Sigmoid colon (tissue), 7 donors: ENCODE results near the gene COLEC12. TPM values are rescaled to one million over a fixed set of nuclear protein-coding genes. Genes with fewer than 3 reads are reported as not detected.

Experiments used
- DNase-seq: peaks from one replicate; pipeline ENCODE4 v3.0.0-alpha.2; 2019
- H3K27ac ChIP-seq, 4 donors: fragments of 200-600 bp; sonication (generic); one replicate each; pipeline ENCODE4 v1.5.1; 2016 to 2019; ENCODE audit warnings: mild to moderate bottlenecking in 1 of 4
- H3K27me3 ChIP-seq, 3 donors: fragments of 200-600 bp; sonication (generic); one replicate each; pipeline ENCODE4 v1.5.1; 2019; ENCODE audit warnings: mild to moderate bottlenecking in 1 of 3
- H3K36me3 ChIP-seq, 4 donors: fragments of 200-600 bp; sonication (generic); one replicate each; pipeline ENCODE4 v1.5.1; 2016 to 2019
- H3K4me1 ChIP-seq, 4 donors: fragments of 200-600 bp; sonication (generic); one replicate each; pipeline ENCODE4 v1.5.1; 2017 to 2019
- H3K4me3 ChIP-seq, 4 donors: fragments of 200-600 bp; sonication (generic); one replicate each; pipeline ENCODE4 v1.5.1; 2017 to 2019; ENCODE audit warnings: mild to moderate bottlenecking in 2 of 4, moderate library complexity in 1 of 4
- H3K9me3 ChIP-seq, 4 donors: fragments of 200-600 bp in 3 of 4; sonication (generic) in 3 of 4; one replicate each; pipeline versions ENCODE4 v1.5.1 to v1.6.1; 2013 to 2019
- EP300 ChIP-seq, 4 donors: sonication (generic); formaldehyde crosslinking; IDR thresholded peaks; one replicate each; pipeline ENCODE4 v1.6.1; 2017; ENCODE audit warnings: antibody characterized with exemption in 4 of 4
- POLR2A ChIP-seq, 2 donors: fragments of 450-650 bp; IDR thresholded peaks; one replicate each; pipeline ENCODE4 v1.6.1; 2016; ENCODE audit warnings: antibody characterized with exemption in 2 of 2, mild to moderate bottlenecking in 2 of 2, moderate library complexity in 2 of 2
- POLR2AphosphoS5 ChIP-seq, 4 donors: sonication (generic); formaldehyde crosslinking; IDR thresholded peaks; one replicate each; pipeline ENCODE4 v1.6.1; 2017; ENCODE audit warnings: antibody characterized with exemption in 4 of 4
- WGBS, 2 donors: extraction: QIAGEN DNeasy Blood & Tissue Kit; methylation state at CpG; one replicate each; pipeline ENCODE4 v1.1.7; 2013; 5-methylcytosine and 5-hydroxymethylcytosine counted together
- intact Hi-C: fragments of 100-400 bp; cut with DNase I; formaldehyde crosslinking; loops from one replicate; pipeline ENCODE4 v1.15.1; 2023
- polyA plus RNA-seq, 3 donors: library from polyadenylated mRNA; stranded (reverse); fragments of 200-250 nt; gene quantifications; one replicate each; pipeline ENCODE4 v1.2.3, GENCODE V29; 2013
- total RNA-seq, 4 donors: library from RNA; depleted of rRNA; stranded (reverse); fragments of >200 nt; gene quantifications; one replicate each; pipeline ENCODE4 v1.1.0, GENCODE V29; 2016
- TF ChIP-seq, protein P1 (sequence below), 4 experiments: fragments of 450-650 bp in 3 of 4; fragments of 200-600 bp in 1 of 4; IDR thresholded peaks; one replicate each; pipeline ENCODE4 v1.5.1; 2016 to 2019; ENCODE audit warnings: antibody characterized with exemption in 4 of 4, mild to moderate bottlenecking in 3 of 4, moderate library complexity in 2 of 4
- donor health status: healthy with polysubstance abuse.
- donor health status: Bipolar disorder and iron deficiency.
- donor health status: healthy.

Gene COLEC12
- total and polyA plus RNA-seq, 7 donors = 0.69 to 24.7 (median 15.9) TPM

DNA sequence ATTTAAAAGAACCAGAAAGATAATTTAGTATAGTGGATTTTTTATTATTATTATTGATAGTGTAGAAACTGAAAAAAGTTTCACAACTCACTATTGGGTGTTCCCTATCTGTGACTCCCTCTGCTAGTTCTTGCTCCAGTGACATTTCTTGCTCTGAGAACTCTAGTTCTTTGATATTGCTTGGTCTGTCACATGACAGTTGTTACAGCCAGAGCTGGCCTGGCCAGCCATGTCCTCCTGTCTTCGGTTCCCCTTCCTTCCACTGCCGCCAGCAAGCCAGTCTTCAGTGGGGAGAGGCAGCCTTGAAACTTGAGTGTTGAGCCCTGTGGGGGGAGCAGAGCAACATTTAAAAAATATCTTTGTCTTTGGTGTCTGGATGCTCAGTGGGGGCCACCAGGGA, 225.0 kb downstream of the COLEC12 start:
- intact Hi-C loops = no loop called here
- TF ChIP-seq POLR2A (IDR thresholded peaks at IDR 0.05) (no peak), EP300 (IDR thresholded peaks at IDR 0.05) (no peak), POLR2AphosphoS5 (IDR thresholded peaks at IDR 0.05) (no peak)
- TF ChIP-seq, protein P1, sequence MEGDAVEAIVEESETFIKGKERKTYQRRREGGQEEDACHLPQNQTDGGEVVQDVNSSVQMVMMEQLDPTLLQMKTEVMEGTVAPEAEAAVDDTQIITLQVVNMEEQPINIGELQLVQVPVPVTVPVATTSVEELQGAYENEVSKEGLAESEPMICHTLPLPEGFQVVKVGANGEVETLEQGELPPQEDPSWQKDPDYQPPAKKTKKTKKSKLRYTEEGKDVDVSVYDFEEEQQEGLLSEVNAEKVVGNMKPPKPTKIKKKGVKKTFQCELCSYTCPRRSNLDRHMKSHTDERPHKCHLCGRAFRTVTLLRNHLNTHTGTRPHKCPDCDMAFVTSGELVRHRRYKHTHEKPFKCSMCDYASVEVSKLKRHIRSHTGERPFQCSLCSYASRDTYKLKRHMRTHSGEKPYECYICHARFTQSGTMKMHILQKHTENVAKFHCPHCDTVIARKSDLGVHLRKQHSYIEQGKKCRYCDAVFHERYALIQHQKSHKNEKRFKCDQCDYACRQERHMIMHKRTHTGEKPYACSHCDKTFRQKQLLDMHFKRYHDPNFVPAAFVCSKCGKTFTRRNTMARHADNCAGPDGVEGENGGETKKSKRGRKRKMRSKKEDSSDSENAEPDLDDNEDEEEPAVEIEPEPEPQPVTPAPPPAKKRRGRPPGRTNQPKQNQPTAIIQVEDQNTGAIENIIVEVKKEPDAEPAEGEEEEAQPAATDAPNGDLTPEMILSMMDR (IDR thresholded peaks at IDR 0.05) = no peak
- WGBS, 2 donors = 90 to 96% methylated on average over 2 of the region's 2 CpGs
- H3K9me3 ChIP-seq = peaks cover 0 to 4% (median 0%) of the 10 kb centered on the region in 4 donors
- H3K27ac ChIP-seq = no peak overlapping the region
- H3K4me3 ChIP-seq = no peak overlapping the region
- no peaks in the 10 kb centered on the region for H3K36me3 ChIP-seq
- no peaks in the 10 kb centered on the region for H3K4me1 ChIP-seq
- no peak for DNase-seq
- H3K27me3 ChIP-seq = no peaks in the 10 kb centered on the region

DNA sequence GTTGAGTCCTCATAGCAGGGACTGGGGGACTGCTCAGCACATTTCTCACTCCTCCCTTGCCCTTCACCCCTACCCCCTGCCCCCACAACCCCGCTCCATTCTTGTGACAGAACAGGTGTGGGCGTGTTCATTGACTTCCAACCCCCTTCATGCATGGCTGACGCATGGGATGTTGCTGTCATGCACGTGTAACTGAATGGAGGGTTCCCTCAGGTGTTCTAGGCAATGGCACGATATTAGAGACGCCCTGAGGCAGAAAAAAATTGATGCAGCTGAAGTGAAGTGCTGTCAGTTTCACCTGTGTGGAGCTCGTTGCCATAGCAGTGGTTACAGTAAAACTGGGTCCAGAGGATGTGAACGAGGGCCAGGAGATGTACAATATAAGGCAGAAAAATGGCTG, 226.2 kb downstream of the COLEC12 start:
- intact Hi-C loops = no loop called here
- Histone ChIP-seq H3K27me3 (no peaks in the 10 kb centered on the region), H3K27ac (no peak overlapping the region), H3K9me3 (peaks cover 0 to 4% (median 0%) of the 10 kb centered on the region in 4 donors), H3K4me3 (no peak overlapping the region), H3K36me3 (no peaks in the 10 kb centered on the region), H3K4me1 (peaks cover 0 to 3% (median 2%) of the 10 kb centered on the region in 4 donors)
- TF ChIP-seq, protein P1 (IDR thresholded peaks at IDR 0.05) = no peak
- TF ChIP-seq POLR2AphosphoS5 (IDR thresholded peaks at IDR 0.05) (no peak), EP300 (IDR thresholded peaks at IDR 0.05) (no peak), POLR2A (IDR thresholded peaks at IDR 0.05) (no peak)
- WGBS, 2 donors = 84 to 88% methylated on average over 8 of the region's 8 CpGs
- DNase-seq = no peak

DNA sequence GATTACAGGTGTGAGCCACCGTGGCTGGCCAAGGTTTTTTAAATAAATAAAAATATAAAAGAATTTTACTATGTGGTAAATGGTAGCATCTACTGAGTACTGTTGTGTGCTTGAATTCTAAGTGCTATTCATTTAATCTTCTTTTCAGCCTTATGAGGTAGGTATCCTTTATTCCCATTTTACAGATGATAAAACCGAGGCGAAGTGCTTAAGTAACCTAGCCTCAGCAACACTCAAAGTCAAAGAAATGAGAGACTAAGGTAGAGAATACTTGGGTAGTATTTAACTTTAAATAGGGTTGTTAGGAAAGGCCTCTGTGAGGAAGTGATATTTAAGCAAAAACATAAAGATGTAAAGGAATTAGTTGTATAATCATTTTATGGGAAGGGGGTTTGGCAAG, 227.0 kb downstream of the COLEC12 start:
- Histone ChIP-seq H3K4me1 (peaks cover 0 to 11% (median 9%) of the 10 kb centered on the region in 4 donors), H3K36me3 (no peaks in the 10 kb centered on the region), H3K27me3 (no peaks in the 10 kb centered on the region), H3K4me3 (no peak overlapping the region), H3K9me3 (peaks cover 0 to 3% (median 0%) of the 10 kb centered on the region in 4 donors), H3K27ac (no peak overlapping the region)
- intact Hi-C loops = no loop called here
- DNase-seq = no peak
- TF ChIP-seq POLR2A (IDR thresholded peaks at IDR 0.05) (no peak), EP300 (IDR thresholded peaks at IDR 0.05) (no peak), POLR2AphosphoS5 (IDR thresholded peaks at IDR 0.05) (no peak)
- TF ChIP-seq, protein P1 (IDR thresholded peaks at IDR 0.05) = no peak
- WGBS, 2 donors = 92 to 98% methylated on average over 3 of the region's 3 CpGs

DNA sequence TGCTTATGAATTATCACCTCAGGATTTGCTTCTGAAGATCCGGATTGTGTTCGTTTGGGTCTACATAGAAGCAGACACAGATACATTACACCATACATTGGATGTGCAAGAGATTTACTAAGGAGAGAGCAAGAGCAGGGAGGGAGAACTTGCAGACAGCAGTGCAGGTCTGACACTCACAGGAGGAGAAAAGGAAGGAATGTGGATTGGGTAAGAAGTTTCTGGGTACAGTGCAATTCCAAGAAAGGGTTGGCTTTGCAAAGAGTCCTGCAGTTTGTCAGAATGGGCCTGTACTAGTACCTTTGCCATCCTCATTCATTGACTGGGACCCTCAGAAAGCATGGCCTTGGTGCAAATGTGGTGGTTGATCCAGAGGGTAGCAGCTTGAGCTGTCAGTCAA, 227.9 kb downstream of the COLEC12 start:
- H3K9me3 ChIP-seq = no peaks in the 10 kb centered on the region
- H3K27me3 ChIP-seq = no peaks in the 10 kb centered on the region
- 94 to 97% methylated on average over 2 of the region's 2 CpGs for WGBS, 2 donors
- no peaks in the 10 kb centered on the region for H3K36me3 ChIP-seq
- TF ChIP-seq, protein P1 (IDR thresholded peaks at IDR 0.05) = no peak
- TF ChIP-seq POLR2A (IDR thresholded peaks at IDR 0.05) (no peak), POLR2AphosphoS5 (IDR thresholded peaks at IDR 0.05) (no peak), EP300 (IDR thresholded peaks at IDR 0.05) (no peak)
- H3K4me3 ChIP-seq = no peak overlapping the region
- intact Hi-C loops = no loop called here
- H3K4me1 ChIP-seq = peaks cover 0 to 11% (median 9%) of the 10 kb centered on the region in 4 donors
- no peak for DNase-seq
- no peak overlapping the region for H3K27ac ChIP-seq
